Activated T-cell treated with anti-CD3 and anti-CD28 coated beads, Interleukin-2, amount 50 U/mL, for 24 hours (primary cell): ENCODE measurements around the gene GJB3.

Experiments
- DNase-seq: peaks from one replicate; pipeline ENCODE4 v3.0.0-alpha.2; 2020
- H3K27ac Mint-ChIP-seq: 2 replicates; pipeline ENCODE4 v1.8.0; 2020; ENCODE audit warnings: mild to moderate bottlenecking, mixed read lengths
- H3K27me3 Mint-ChIP-seq: 2 replicates; pipeline ENCODE4 v1.8.0; 2020; ENCODE audit warnings: mixed read lengths
- H3K36me3 Mint-ChIP-seq: 2 replicates; pipeline ENCODE4 v1.8.0; 2020; ENCODE audit warnings: low read depth, mixed read lengths
- H3K4me1 Mint-ChIP-seq: 2 replicates; pipeline ENCODE4 v1.8.0; 2020; ENCODE audit warnings: low read depth, mixed read lengths
- H3K4me3 Mint-ChIP-seq: 2 replicates; pipeline ENCODE4 v1.8.0; 2020; ENCODE audit warnings: mild to moderate bottlenecking, moderate library complexity, mixed read lengths
- H3K9me3 Mint-ChIP-seq: 2 replicates; pipeline ENCODE4 v1.8.0; 2020; ENCODE audit warnings: mixed read lengths

GJB3 gene

DNA sequence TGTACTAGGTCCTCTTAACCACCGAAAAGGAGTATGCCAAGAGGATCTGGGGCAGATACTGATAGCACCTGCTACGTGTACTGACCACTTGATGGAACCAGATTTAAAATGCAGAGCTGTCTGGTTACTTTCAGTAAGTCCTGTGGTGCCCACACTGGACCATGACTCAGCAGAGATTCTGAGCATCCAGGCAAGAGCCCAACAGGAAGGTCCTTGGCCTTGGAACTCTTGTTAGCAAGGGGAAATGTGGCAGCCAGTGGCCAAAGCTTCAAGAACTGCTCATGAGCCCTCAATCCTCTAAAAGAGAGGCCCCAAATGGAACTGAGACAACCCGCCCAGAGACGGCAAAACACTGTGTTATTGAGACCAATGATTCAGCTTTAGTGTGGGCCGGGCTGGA lies 30.4 kb upstream of the GJB3 start:
- H3K27ac Mint-ChIP-seq: no peak overlapping the region
- no peaks in the 10 kb centered on the region for H3K9me3 Mint-ChIP-seq
- no peaks in the 10 kb centered on the region for H3K4me1 Mint-ChIP-seq
- H3K36me3 Mint-ChIP-seq: no peaks in the 10 kb centered on the region
- no peak for DNase-seq
- no peak overlapping the region for H3K4me3 Mint-ChIP-seq
- H3K27me3 Mint-ChIP-seq: no peaks in the 10 kb centered on the region

- Mint-ChIP-seq H3K4me1 (no peaks in the 10 kb centered on the region), H3K4me3 (no peak overlapping the region), H3K36me3 (no peaks in the 10 kb centered on the region), H3K27ac (no peak overlapping the region), H3K9me3 (no peaks in the 10 kb centered on the region), H3K27me3 (peaks cover 4% of the 10 kb centered on the region)
- DNase-seq: no peak
Measured at GRCh38 chr1:34753163-34753562, 27.9 kb upstream of the GJB3 start.

DNA sequence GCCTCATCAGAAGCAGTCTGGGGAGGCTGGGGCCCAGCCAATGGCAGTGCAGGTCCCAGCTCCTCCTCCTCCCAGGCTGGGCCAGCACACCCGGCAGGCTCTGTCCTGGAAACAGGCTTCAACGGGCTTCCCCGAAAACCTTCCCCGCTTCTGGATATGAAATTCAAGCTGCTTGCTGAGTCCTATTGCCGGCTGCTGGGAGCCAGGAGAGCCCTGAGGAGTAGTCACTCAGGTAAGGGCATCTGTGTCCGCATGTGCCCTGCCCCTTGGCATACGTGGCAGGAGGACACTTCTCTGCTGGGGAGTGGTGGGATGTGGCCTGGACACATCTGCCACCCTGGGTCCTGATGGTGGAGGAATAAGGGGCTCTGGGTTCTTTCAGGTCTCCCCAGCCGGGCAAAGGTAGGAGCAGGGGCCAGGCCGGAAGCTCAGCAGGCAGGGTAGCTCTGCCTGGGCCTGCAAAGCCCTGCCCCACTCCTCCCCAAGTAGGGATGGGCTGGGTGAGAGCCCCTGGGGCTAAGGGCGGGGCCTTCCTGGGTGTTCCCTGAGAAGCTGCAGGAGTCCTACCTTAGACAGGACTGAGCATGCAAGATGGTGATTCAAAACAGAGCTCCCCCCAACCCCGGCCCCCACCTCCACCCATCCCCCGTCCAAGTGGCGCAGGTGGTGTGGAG lies 25.9 kb upstream of the GJB3 start, which contains the start of gene GJB5:
Gene GJB5, plus strand, starts transcription at position 84 of the 674 bp plus-strand sequence. CDS start 2,284 bp downstream, outside the sequence.
- no peaks in the 10 kb centered on the region for H3K9me3 Mint-ChIP-seq
- H3K27me3 Mint-ChIP-seq: peaks cover 4% of the 10 kb centered on the region
- no peak within 1 kb of the TSS for H3K27ac Mint-ChIP-seq
- H3K36me3 Mint-ChIP-seq: no peaks in the 10 kb centered on the region
- no peaks in the 10 kb centered on the region for H3K4me1 Mint-ChIP-seq
- DNase-seq: no peak
- no peak within 1 kb of the TSS for H3K4me3 Mint-ChIP-seq

DNA sequence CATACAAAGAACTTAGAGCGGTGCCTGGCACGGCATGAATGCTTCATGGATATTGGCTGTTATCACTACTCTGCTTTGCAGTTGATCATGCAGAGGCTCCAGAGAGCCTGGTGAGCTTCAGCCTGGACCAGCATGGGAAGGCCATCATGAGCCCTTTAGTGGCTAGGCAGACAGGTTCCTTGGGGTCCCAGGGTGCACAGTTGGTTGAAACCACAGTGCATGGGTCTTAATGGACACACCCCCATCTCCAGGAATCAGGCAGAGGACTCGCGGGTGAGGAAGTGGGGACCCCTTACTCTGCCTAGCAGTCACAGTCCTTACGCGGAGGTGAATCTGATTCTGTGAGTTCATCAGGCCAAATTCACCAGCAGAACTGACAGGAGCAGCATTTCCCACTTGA lies 25.1 kb upstream of the GJB3 start:
- no peaks in the 10 kb centered on the region for H3K36me3 Mint-ChIP-seq
- no peak for DNase-seq
- no peaks in the 10 kb centered on the region for H3K4me1 Mint-ChIP-seq
- no peak overlapping the region for H3K4me3 Mint-ChIP-seq
- H3K9me3 Mint-ChIP-seq: no peaks in the 10 kb centered on the region
- H3K27me3 Mint-ChIP-seq: peaks cover 4% of the 10 kb centered on the region
- H3K27ac Mint-ChIP-seq: no peak overlapping the region

GRCh38 chr1:34757386-34757785 lies 23.6 kb upstream of the GJB3 start:
- Mint-ChIP-seq H3K27me3 (peaks cover 4% of the 10 kb centered on the region), H3K36me3 (no peaks in the 10 kb centered on the region), H3K9me3 (no peaks in the 10 kb centered on the region), H3K4me3 (no peak overlapping the region), H3K27ac (no peak overlapping the region), H3K4me1 (no peaks in the 10 kb centered on the region)
- DNase-seq: no peak

GRCh38 chr1:34758751-34759150 lies 22.3 kb upstream of the GJB3 start:
- H3K27me3 Mint-ChIP-seq: peaks cover 4% of the 10 kb centered on the region
- H3K27ac Mint-ChIP-seq: no peak overlapping the region
- no peak for DNase-seq
- no peaks in the 10 kb centered on the region for H3K4me1 Mint-ChIP-seq
- H3K9me3 Mint-ChIP-seq: no peaks in the 10 kb centered on the region
- no peaks in the 10 kb centered on the region for H3K36me3 Mint-ChIP-seq
- no peak overlapping the region for H3K4me3 Mint-ChIP-seq

GRCh38 chr1:34759503-34760357 lies 21.3 kb upstream of the GJB3 start, which contains the start of gene GJB4:
TSS of gene GJB4 (plus strand) at chr1:34759740. CDS start at chr1:34761255, 1,515 bp downstream.
- Mint-ChIP-seq H3K27me3 (peaks cover 4% of the 10 kb centered on the region), H3K27ac (no peak within 1 kb of the TSS), H3K4me3 (no peak within 1 kb of the TSS), H3K9me3 (no peaks in the 10 kb centered on the region), H3K36me3 (no peaks in the 10 kb centered on the region), H3K4me1 (no peaks in the 10 kb centered on the region)
- DNase-seq: no peak

GRCh38 chr1:34761176-34761761 lies 19.7 kb upstream of the GJB3 start:
- H3K27ac Mint-ChIP-seq: no peak overlapping the region
- H3K36me3 Mint-ChIP-seq: no peaks in the 10 kb centered on the region
- DNase-seq: no peak
- peaks cover 4% of the 10 kb centered on the region for H3K27me3 Mint-ChIP-seq
- no peak overlapping the region for H3K4me3 Mint-ChIP-seq
- no peaks in the 10 kb centered on the region for H3K4me1 Mint-ChIP-seq
- H3K9me3 Mint-ChIP-seq: no peaks in the 10 kb centered on the region

- no peak overlapping the region for H3K4me3 Mint-ChIP-seq
- peaks cover 4% of the 10 kb centered on the region for H3K27me3 Mint-ChIP-seq
- DNase-seq: no peak
- no peaks in the 10 kb centered on the region for H3K4me1 Mint-ChIP-seq
- H3K36me3 Mint-ChIP-seq: no peaks in the 10 kb centered on the region
- no peaks in the 10 kb centered on the region for H3K9me3 Mint-ChIP-seq
- no peak overlapping the region for H3K27ac Mint-ChIP-seq
Measured at GRCh38 chr1:34761776-34762307, 19.2 kb upstream of the GJB3 start.

DNA sequence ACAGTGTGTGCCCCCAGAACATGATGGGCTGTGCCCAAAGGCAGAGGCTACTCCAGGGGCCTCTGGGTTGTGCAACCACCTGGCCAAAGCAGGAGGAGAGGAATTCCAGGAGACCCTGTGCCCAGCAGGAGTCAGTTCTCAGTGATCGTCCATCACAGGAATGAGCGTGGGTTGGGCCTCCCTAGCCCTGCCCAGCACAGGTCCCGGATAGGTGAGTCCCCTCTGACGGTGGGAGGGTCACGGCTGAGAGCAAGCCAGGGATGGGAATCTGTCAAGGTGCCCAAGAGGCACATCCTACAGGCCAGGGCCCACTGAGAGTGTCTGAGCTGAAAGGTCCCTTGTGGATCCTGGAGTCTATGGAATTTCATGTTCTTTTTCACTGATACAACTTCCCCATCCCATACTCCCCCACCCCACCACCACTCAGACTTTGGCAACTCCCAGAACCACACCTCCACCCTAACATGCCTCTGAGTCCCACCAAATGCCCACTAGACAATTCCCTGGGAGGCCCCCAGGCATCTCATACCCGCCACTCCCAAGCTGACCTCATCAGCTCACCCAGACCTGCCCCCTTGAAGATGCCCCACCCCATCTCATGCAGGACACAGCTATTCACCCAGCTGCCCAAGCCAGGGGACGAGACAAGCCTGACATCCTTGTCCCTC lies 18.4 kb upstream of the GJB3 start:
- no peaks in the 10 kb centered on the region for H3K4me1 Mint-ChIP-seq
- no peak overlapping the region for H3K27ac Mint-ChIP-seq
- H3K36me3 Mint-ChIP-seq: no peaks in the 10 kb centered on the region
- H3K4me3 Mint-ChIP-seq: no peak overlapping the region
- no peak for DNase-seq
- H3K27me3 Mint-ChIP-seq: peaks cover 3% of the 10 kb centered on the region
- no peaks in the 10 kb centered on the region for H3K9me3 Mint-ChIP-seq

- Mint-ChIP-seq H3K27me3 (no peaks in the 10 kb centered on the region), H3K4me1 (no peaks in the 10 kb centered on the region), H3K27ac (no peak overlapping the region), H3K4me3 (no peak overlapping the region), H3K36me3 (no peaks in the 10 kb centered on the region), H3K9me3 (no peaks in the 10 kb centered on the region)
- DNase-seq: no peak
Measured at GRCh38 chr1:34763142-34763781, 17.8 kb upstream of the GJB3 start.

DNA sequence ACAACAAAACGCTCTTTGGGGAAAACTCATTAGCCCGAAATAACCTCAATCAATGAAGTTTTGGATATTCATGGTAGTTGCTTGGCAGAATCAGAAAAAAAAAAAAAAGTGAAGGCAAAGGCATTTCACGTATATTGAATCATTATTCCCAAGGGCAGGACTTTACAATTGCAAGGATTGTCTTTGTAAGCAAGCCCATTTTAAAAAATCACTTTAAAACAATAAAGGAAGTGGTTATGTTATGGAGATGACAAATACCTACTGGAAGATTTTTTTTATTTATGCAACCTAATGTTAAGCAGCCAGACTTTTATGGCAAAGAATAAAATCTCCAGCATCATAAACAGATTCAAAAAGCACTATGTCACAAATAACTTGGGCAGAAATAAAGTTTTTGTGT lies 12.2 kb upstream of the GJB3 start:
- Mint-ChIP-seq H3K4me1 (no peaks in the 10 kb centered on the region), H3K27me3 (peaks cover 4% of the 10 kb centered on the region), H3K9me3 (no peaks in the 10 kb centered on the region)

GRCh38 chr1:34770891-34771504 lies 10.0 kb upstream of the GJB3 start:
- no peak overlapping the region for H3K4me3 Mint-ChIP-seq
- DNase-seq: no peak
- no peak overlapping the region for H3K27ac Mint-ChIP-seq
- H3K36me3 Mint-ChIP-seq: no peaks in the 10 kb centered on the region
- H3K4me1 Mint-ChIP-seq: no peaks in the 10 kb centered on the region
- H3K27me3 Mint-ChIP-seq: peaks cover 4% of the 10 kb centered on the region
- H3K9me3 Mint-ChIP-seq: no peaks in the 10 kb centered on the region

More for the DNA sequence above, 12.2 kb upstream of the GJB3 start:
- Mint-ChIP-seq H3K27ac (no peak overlapping the region), H3K4me3 (no peak overlapping the region), H3K36me3 (no peaks in the 10 kb centered on the region)
- DNase-seq: no peak
